Esophagus muscularis mucosa (tissue), 4 donors: ENCODE data around the gene ACVR1B. TPM values are rescaled to one million over a fixed set of nuclear protein-coding genes. Genes with fewer than 3 reads are reported as not detected.

Experiments
- DNase-seq: peaks from one replicate; pipeline ENCODE4 v3.0.0-alpha.2; 2017; ENCODE audit errors: extremely low spot score
- H3K27ac ChIP-seq, 4 donors: fragments of 200-600 bp; sonication (generic); replicated peaks in 1 of 4; 1 replicate in 3 of 4; 2 replicates in 1 of 4; pipeline ENCODE4 v1.5.1; 2016 to 2019; ENCODE audit warnings: mild to moderate bottlenecking in 1 of 4
- H3K27me3 ChIP-seq, 4 donors: fragments of 200-600 bp; sonication (generic); one replicate each; pipeline versions ENCODE4 v1.5.1 to v1.6.0; 2016 to 2019
- H3K36me3 ChIP-seq, 4 donors: fragments of 200-600 bp; sonication (generic); one replicate each; pipeline ENCODE4 v1.5.1; 2016 to 2019
- H3K4me1 ChIP-seq, 4 donors: fragments of 200-600 bp; sonication (generic); one replicate each; pipeline ENCODE4 v1.5.1; 2016 to 2019
- H3K4me3 ChIP-seq, 4 donors: fragments of 200-600 bp; sonication (generic); 1 replicate in 2 of 4; 2 replicates in 2 of 4; pipeline ENCODE4 v1.5.1; 2016 to 2019; ENCODE audit warnings: mild to moderate bottlenecking in 4 of 4, moderate library complexity in 1 of 4
- H3K9me3 ChIP-seq, 4 donors: fragments of 200-600 bp; sonication (generic); 1 replicate in 3 of 4; 2 replicates in 1 of 4; pipeline ENCODE4 v1.5.1; 2016 to 2019
- EP300 ChIP-seq: sonication (generic); formaldehyde crosslinking; IDR thresholded peaks from one replicate; pipeline ENCODE4 v1.6.1; 2017; ENCODE audit warnings: antibody characterized with exemption
- POLR2A ChIP-seq: fragments of 450-650 bp; IDR thresholded peaks from one replicate; pipeline ENCODE4 v1.6.1; 2017; ENCODE audit warnings: antibody characterized with exemption, moderate library complexity, mild to moderate bottlenecking, low read depth
- POLR2AphosphoS5 ChIP-seq, 2 donors: sonication (generic); formaldehyde crosslinking; IDR thresholded peaks; one replicate each; pipeline ENCODE4 v1.6.1; 2017; ENCODE audit warnings: antibody characterized with exemption in 2 of 2
- WGBS: methylation state at CpG from one replicate; pipeline ENCODE4 v1.1.5; 2018; 5-methylcytosine and 5-hydroxymethylcytosine counted together
- intact Hi-C: fragments of 100-400 bp; cut with DNase I; formaldehyde crosslinking; loops from one replicate; pipeline ENCODE4 v1.15.1; 2023
- total RNA-seq, 4 donors: library from RNA; depleted of rRNA; stranded (reverse); fragments of >200 nt; gene quantifications; one replicate each; pipeline versions ENCODE4 v1.1.0 to v1.2.1, GENCODE V29; 2016
- TF ChIP-seq, protein P1 (sequence below), 3 experiments: fragments of 200-600 bp in 2 of 3; fragments of 450-650 bp in 1 of 3; sonication (generic) in 2 of 3; IDR thresholded peaks; one replicate each; pipeline ENCODE4 v1.5.1; 2017 to 2019; ENCODE audit warnings: antibody characterized with exemption in 3 of 3, mild to moderate bottlenecking in 2 of 3, moderate library complexity in 1 of 3

The ACVR1B gene
- total RNA-seq, 4 donors from 2014 or later = 9.1 to 22.4 (median 13.9) TPM

DNA sequence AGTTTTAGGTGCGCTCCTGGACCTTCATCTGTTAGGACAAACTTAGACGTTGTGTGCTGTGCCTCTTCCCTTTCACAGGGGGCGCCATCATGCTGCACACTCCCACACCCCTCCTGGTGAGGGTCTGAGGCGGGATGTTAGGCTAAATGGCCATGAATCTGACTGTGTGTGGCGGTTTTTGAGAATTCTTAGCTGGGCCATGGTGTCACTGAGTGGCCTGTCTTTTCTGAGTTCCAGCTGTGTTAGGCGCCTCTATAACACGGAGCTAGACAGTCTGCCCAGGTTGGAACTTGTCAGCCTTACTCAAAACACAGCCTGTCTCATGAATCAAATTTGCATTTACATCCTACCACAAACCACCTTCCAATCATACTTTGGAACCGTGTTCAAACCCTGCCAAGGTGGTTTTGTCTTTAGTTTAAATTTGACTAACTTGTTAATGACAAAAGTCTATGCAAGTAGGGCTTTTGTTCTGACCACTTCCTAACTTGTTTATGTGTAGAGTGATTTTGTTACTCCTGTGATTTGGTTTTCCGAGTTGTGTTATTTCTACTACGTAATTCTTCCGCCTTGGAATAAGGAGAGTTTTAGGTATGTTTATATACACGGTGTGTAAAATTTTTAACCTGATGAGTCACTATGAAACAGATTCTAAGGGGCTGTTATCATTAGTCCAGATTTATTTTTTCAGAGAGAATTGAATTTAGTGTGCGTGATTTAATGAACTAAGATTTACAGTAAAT, 19.6 kb downstream of the ACVR1B start:
- Histone ChIP-seq H3K4me3 (no peak overlapping the region), H3K36me3 (peaks cover 10 to 11% (median 11%) of the 10 kb centered on the region in 4 donors), H3K27me3 (no peaks in the 10 kb centered on the region), H3K27ac (peak overlapping the region in 1 of 4 donors; percentile 12), H3K4me1 (peaks cover 40 to 52% (median 47%) of the 10 kb centered on the region in 4 donors), H3K9me3 (no peaks in the 10 kb centered on the region)
- intact Hi-C loops = no loop called here
- WGBS = 61% methylated on average over 13 of the region's 13 CpGs
- TF ChIP-seq, protein P1, sequence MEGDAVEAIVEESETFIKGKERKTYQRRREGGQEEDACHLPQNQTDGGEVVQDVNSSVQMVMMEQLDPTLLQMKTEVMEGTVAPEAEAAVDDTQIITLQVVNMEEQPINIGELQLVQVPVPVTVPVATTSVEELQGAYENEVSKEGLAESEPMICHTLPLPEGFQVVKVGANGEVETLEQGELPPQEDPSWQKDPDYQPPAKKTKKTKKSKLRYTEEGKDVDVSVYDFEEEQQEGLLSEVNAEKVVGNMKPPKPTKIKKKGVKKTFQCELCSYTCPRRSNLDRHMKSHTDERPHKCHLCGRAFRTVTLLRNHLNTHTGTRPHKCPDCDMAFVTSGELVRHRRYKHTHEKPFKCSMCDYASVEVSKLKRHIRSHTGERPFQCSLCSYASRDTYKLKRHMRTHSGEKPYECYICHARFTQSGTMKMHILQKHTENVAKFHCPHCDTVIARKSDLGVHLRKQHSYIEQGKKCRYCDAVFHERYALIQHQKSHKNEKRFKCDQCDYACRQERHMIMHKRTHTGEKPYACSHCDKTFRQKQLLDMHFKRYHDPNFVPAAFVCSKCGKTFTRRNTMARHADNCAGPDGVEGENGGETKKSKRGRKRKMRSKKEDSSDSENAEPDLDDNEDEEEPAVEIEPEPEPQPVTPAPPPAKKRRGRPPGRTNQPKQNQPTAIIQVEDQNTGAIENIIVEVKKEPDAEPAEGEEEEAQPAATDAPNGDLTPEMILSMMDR (IDR thresholded peaks at IDR 0.05) = peak; percentile 5 to 40 (median 8)
- no peak for TF ChIP-seq EP300
- no peak for TF ChIP-seq POLR2A
- DNase-seq = no peak

DNA sequence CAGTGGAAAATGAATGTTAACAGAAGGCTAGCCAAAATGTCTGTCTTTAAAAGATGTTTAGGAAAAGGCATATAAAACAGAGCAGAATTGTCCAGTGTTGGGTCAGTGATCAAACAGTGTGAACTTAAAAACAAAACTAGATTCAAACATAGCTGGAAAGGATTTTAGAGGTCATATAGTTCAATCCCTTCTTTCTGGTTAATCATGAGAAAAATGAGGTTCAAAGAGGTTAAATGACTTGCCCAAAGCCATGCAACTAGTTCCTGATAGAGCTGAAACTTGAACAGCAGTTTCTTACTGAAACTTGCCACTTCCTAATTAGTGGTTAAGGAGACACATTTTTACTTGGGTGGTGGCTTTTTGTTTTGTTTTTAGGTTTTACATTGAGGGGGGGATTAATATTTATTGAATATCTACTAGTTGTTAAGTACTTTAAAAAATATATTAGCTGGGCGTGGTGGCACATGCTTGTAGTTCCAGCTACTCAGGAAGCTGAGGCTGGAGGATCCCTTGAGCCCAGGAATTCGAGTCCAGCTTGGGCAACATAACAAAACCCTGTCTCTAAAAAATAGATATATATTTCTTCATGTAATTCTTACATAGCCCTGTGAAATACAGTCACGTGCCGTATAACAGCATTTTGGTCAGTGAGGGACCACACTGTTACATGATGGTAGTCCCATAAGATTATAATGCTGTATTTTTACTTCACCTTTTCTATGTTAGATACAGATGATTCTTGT, 20.4 kb downstream of the ACVR1B start:
- TF ChIP-seq EP300 = no peak
- TF ChIP-seq POLR2AphosphoS5 (IDR thresholded peaks at IDR 0.05) = no peak
- no peak for TF ChIP-seq POLR2A
- TF ChIP-seq, protein P1 (IDR thresholded peaks at IDR 0.05) = no peak
- Histone ChIP-seq H3K9me3 (no peaks in the 10 kb centered on the region), H3K27ac (peak overlapping the region in 1 of 4 donors; percentile 60), H3K27me3 (no peaks in the 10 kb centered on the region), H3K36me3 (peaks cover 17 to 19% (median 18%) of the 10 kb centered on the region in 4 donors), H3K4me1 (peaks cover 40 to 52% (median 47%) of the 10 kb centered on the region in 4 donors), H3K4me3 (no peak overlapping the region)
- WGBS = 59% methylated on average over 4 of the region's 4 CpGs
- intact Hi-C loops = no loop called here
- DNase-seq = no peak

DNA sequence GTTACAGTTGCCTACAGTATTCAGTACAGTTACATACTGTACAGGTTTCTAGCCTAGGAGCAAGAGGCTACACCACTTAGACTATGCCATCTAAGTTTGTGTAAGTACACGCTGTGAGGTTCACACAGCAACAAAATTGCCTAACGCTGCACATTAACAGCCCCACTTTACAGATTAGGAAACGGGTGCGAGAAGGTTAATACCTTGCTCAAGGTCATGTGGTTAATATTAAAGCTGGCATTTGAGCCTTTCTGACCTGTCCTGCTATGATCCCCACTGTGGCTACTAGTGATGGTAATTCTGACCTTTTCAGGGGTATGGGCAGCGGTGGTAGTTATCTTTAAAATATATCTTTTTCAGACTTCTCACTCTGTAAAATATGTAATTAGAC, 20.9 kb downstream of the ACVR1B start:
- H3K4me1 ChIP-seq = peaks cover 40 to 52% (median 47%) of the 10 kb centered on the region in 4 donors
- peaks cover 21 to 25% (median 23%) of the 10 kb centered on the region in 4 donors for H3K36me3 ChIP-seq
- H3K9me3 ChIP-seq = no peaks in the 10 kb centered on the region
- no peak overlapping the region for H3K4me3 ChIP-seq
- 76% methylated on average over 5 of the region's 5 CpGs for WGBS
- intact Hi-C loops = no loop called here
- DNase-seq = no peak
- peak overlapping the region; percentile 26 to 60 (median 31) for H3K27ac ChIP-seq
- TF ChIP-seq, protein P1 (IDR thresholded peaks at IDR 0.05) = no peak
- TF ChIP-seq EP300 (no peak), POLR2A (no peak), POLR2AphosphoS5 (IDR thresholded peaks at IDR 0.05) (no peak)
- H3K27me3 ChIP-seq = no peaks in the 10 kb centered on the region

DNA sequence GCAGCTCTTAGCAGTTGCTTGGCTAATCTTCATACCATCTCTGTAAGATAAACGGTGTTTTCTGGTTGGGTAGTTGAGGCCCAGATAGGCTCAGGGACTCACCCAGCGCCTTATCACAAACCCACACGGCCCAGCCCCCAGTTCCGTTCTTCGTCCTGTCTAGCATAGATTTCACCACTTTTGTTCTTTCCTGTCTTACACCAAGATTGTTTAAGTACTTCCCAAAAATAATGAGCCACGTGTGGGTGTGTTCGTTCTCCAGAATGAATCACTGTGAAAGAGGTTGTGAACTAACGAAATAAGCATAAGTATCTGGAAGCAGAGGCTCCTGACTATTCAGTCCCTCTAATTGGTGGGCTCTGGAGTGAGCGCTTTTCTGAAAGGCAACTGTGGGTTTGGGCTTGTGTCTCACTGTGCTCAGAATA, 21.4 kb downstream of the ACVR1B start:
- Histone ChIP-seq H3K27ac (peak overlapping the region; percentile 26 to 60 (median 31)), H3K9me3 (no peaks in the 10 kb centered on the region), H3K36me3 (peaks cover 21 to 29% (median 25%) of the 10 kb centered on the region in 4 donors), H3K4me3 (no peak overlapping the region), H3K4me1 (peaks cover 40 to 52% (median 47%) of the 10 kb centered on the region in 4 donors), H3K27me3 (no peaks in the 10 kb centered on the region)
- DNase-seq = no peak
- WGBS = 46% methylated on average over 9 of the region's 9 CpGs
- TF ChIP-seq, protein P1 (IDR thresholded peaks at IDR 0.05) = no peak
- TF ChIP-seq POLR2A (no peak), POLR2AphosphoS5 (IDR thresholded peaks at IDR 0.05) (peak in 1 of 2 donors; percentile 25), EP300 (no peak)
- intact Hi-C loops = no loop called here
